Esophagus muscularis mucosa (tissue), 4 donors: ENCODE results near the gene MYMX. TPM values are rescaled to one million over a fixed set of nuclear protein-coding genes. Genes with fewer than 3 reads are reported as not detected.
"Not testable (repeated sequence)": the region's sequence is repeated elsewhere in the genome, so short reads cannot be mapped to it uniquely, and the experiment has no call there.

ENCODE experiments used
- DNase-seq: peaks from one replicate; pipeline ENCODE4 v3.0.0-alpha.2; 2017; ENCODE audit errors: extremely low spot score
- H3K27ac ChIP-seq, 4 donors: fragments of 200-600 bp; sonication (generic); replicated peaks in 1 of 4; 1 replicate in 3 of 4; 2 replicates in 1 of 4; pipeline ENCODE4 v1.5.1; 2016 to 2019; ENCODE audit warnings: mild to moderate bottlenecking in 1 of 4
- H3K27me3 ChIP-seq, 4 donors: fragments of 200-600 bp; sonication (generic); one replicate each; pipeline versions ENCODE4 v1.5.1 to v1.6.0; 2016 to 2019
- H3K36me3 ChIP-seq, 4 donors: fragments of 200-600 bp; sonication (generic); one replicate each; pipeline ENCODE4 v1.5.1; 2016 to 2019
- H3K4me1 ChIP-seq, 4 donors: fragments of 200-600 bp; sonication (generic); one replicate each; pipeline ENCODE4 v1.5.1; 2016 to 2019
- H3K4me3 ChIP-seq, 4 donors: fragments of 200-600 bp; sonication (generic); 1 replicate in 2 of 4; 2 replicates in 2 of 4; pipeline ENCODE4 v1.5.1; 2016 to 2019; ENCODE audit warnings: mild to moderate bottlenecking in 4 of 4, moderate library complexity in 1 of 4
- H3K9me3 ChIP-seq, 4 donors: fragments of 200-600 bp; sonication (generic); 1 replicate in 3 of 4; 2 replicates in 1 of 4; pipeline ENCODE4 v1.5.1; 2016 to 2019
- CTCF ChIP-seq, 3 experiments: fragments of 200-600 bp in 2 of 3; fragments of 450-650 bp in 1 of 3; sonication (generic) in 2 of 3; IDR thresholded peaks; one replicate each; pipeline ENCODE4 v1.5.1; 2017 to 2019; ENCODE audit warnings: antibody characterized with exemption in 3 of 3, mild to moderate bottlenecking in 2 of 3, moderate library complexity in 1 of 3
- EP300 ChIP-seq: sonication (generic); formaldehyde crosslinking; IDR thresholded peaks from one replicate; pipeline ENCODE4 v1.6.1; 2017; ENCODE audit warnings: antibody characterized with exemption
- POLR2A ChIP-seq: fragments of 450-650 bp; IDR thresholded peaks from one replicate; pipeline ENCODE4 v1.6.1; 2017; ENCODE audit warnings: antibody characterized with exemption, moderate library complexity, mild to moderate bottlenecking, low read depth
- POLR2AphosphoS5 ChIP-seq, 2 donors: sonication (generic); formaldehyde crosslinking; IDR thresholded peaks; one replicate each; pipeline ENCODE4 v1.6.1; 2017; ENCODE audit warnings: antibody characterized with exemption in 2 of 2
- WGBS: methylation state at CpG from one replicate; pipeline ENCODE4 v1.1.5; 2018; 5-methylcytosine and 5-hydroxymethylcytosine counted together
- intact Hi-C: fragments of 100-400 bp; cut with DNase I; formaldehyde crosslinking; loops from one replicate; pipeline ENCODE4 v1.15.1; 2023
- total RNA-seq, 4 donors: library from RNA; depleted of rRNA; stranded (reverse); fragments of >200 nt; gene quantifications; one replicate each; pipeline versions ENCODE4 v1.1.0 to v1.2.1, GENCODE V29; 2016

MYMX gene
- total RNA-seq, 4 donors from 2014 or later, result not detected

- no peaks in the 10 kb centered on the region for H3K9me3 ChIP-seq
- H3K4me1 ChIP-seq, result peaks cover 4 to 18% (median 6%) of the 10 kb centered on the region in 4 donors
- intact Hi-C loops, result no loop called here
- DNase-seq, result no peak
- WGBS, result 86% methylated on average over 4 of the region's 4 CpGs
- no peaks in the 10 kb centered on the region for H3K36me3 ChIP-seq
- TF ChIP-seq CTCF (IDR thresholded peaks at IDR 0.05) (no peak), POLR2AphosphoS5 (IDR thresholded peaks at IDR 0.05) (no peak), EP300 (no peak), POLR2A (no peak)
- no peak overlapping the region for H3K27ac ChIP-seq
- no peaks in the 10 kb centered on the region for H3K27me3 ChIP-seq
- no peak overlapping the region for H3K4me3 ChIP-seq
These were observed 36.3 kb upstream of the MYMX start for GRCh38 chr6:44180406-44180805.

- intact Hi-C loops, result no loop called here
- no peak for TF ChIP-seq CTCF (IDR thresholded peaks at IDR 0.05)
- TF ChIP-seq EP300, result no peak
- TF ChIP-seq POLR2AphosphoS5 (IDR thresholded peaks at IDR 0.05), result no peak
- TF ChIP-seq POLR2A, result no peak
- Histone ChIP-seq H3K36me3 (no peaks in the 10 kb centered on the region), H3K4me1 (peaks cover 4 to 20% (median 7%) of the 10 kb centered on the region in 4 donors), H3K27me3 (no peaks in the 10 kb centered on the region), H3K4me3 (no peak overlapping the region), H3K9me3 (no peaks in the 10 kb centered on the region), H3K27ac (no peak overlapping the region)
- WGBS, result 100% methylated on average over 4 of the region's 4 CpGs
- no peak for DNase-seq
These were observed 35.8 kb upstream of the MYMX start for GRCh38 chr6:44180886-44181285.

GRCh38 chr6:44181784-44182183, 34.9 kb upstream of the MYMX start:
- intact Hi-C loops, H3K4me3 ChIP-seq: not testable (repeated sequence)

GRCh38 chr6:44182911-44183390, 33.8 kb upstream of the MYMX start:
- intact Hi-C loops, result no loop called here
- no peak for DNase-seq
- Histone ChIP-seq H3K27ac (no peak overlapping the region), H3K36me3 (no peaks in the 10 kb centered on the region), H3K27me3 (no peaks in the 10 kb centered on the region), H3K4me1 (peaks cover 0 to 17% (median 6%) of the 10 kb centered on the region in 4 donors), H3K9me3 (no peaks in the 10 kb centered on the region), H3K4me3 (no peak overlapping the region)
- TF ChIP-seq POLR2AphosphoS5 (IDR thresholded peaks at IDR 0.05) (no peak), CTCF (IDR thresholded peaks at IDR 0.05) (no peak), EP300 (no peak), POLR2A (no peak)
- 87% methylated on average over 4 of the region's 4 CpGs for WGBS

More at GRCh38 chr6:44181784-44182183, 34.9 kb upstream of the MYMX start:
- peaks cover 4 to 23% (median 7%) of the 10 kb centered on the region in 4 donors for H3K4me1 ChIP-seq
- H3K36me3 ChIP-seq, H3K9me3 ChIP-seq, H3K27ac ChIP-seq, DNase-seq, H3K27me3 ChIP-seq: not testable (repeated sequence)

- Histone ChIP-seq H3K9me3 (no peaks in the 10 kb centered on the region), H3K36me3 (no peaks in the 10 kb centered on the region), H3K27me3 (no peaks in the 10 kb centered on the region), H3K4me3 (no peak overlapping the region), H3K27ac (no peak overlapping the region), H3K4me1 (peaks cover 0 to 8% (median 4%) of the 10 kb centered on the region in 4 donors)
- no peak for DNase-seq
- WGBS, result 78% methylated on average over 8 of the region's 9 CpGs
- TF ChIP-seq CTCF (IDR thresholded peaks at IDR 0.05) (no peak), POLR2A (no peak), POLR2AphosphoS5 (IDR thresholded peaks at IDR 0.05) (no peak), EP300 (no peak)
- intact Hi-C loops, result no loop called here
These were observed 32.9 kb upstream of the MYMX start for GRCh38 chr6:44183783-44184182.

- H3K36me3 ChIP-seq, intact Hi-C loops, DNase-seq, H3K9me3 ChIP-seq, H3K27ac ChIP-seq, H3K4me3 ChIP-seq, H3K27me3 ChIP-seq, H3K4me1 ChIP-seq: not testable (repeated sequence)
- 86% methylated on average over 7 of the region's 7 CpGs for WGBS
These were observed 31.4 kb upstream of the MYMX start for GRCh38 chr6:44185356-44185755.
